Liver (tissue), 9 donors: ENCODE results near the gene PIK3CG. TPM values are rescaled to one million over a fixed set of nuclear protein-coding genes. Genes with fewer than 3 reads are reported as not detected.

Experiments used
- DNase-seq: peaks from one replicate; pipeline ENCODE4 v3.0.0-alpha.2; 2017; ENCODE audit warnings: low spot score
- H3K27ac ChIP-seq, 2 donors: one replicate each; pipeline ENCODE4 v1.7.0; 2013; ENCODE audit warnings: inconsistent platforms in 2 of 2, low read length in 2 of 2, control low read depth in 1 of 2, low read depth in 1 of 2, mild to moderate bottlenecking in 1 of 2
- H3K27me3 ChIP-seq, 4 donors: one replicate each; pipeline versions ENCODE4 v1.6.1 to v1.7.0; 2013; ENCODE audit warnings: low read length in 3 of 4, inconsistent platforms in 1 of 4, mild to moderate bottlenecking in 1 of 4, moderate library complexity in 1 of 4; ENCODE audit not compliant: control insufficient read depth in 4 of 4, insufficient read depth in 4 of 4
- H3K36me3 ChIP-seq, 4 donors: one replicate each; pipeline versions ENCODE4 v1.6.1 to v1.7.0; 2013; ENCODE audit warnings: low read length in 3 of 4, mild to moderate bottlenecking in 3 of 4, low read depth in 1 of 4, moderate library complexity in 1 of 4; ENCODE audit not compliant: control insufficient read depth in 4 of 4, insufficient read depth in 3 of 4
- H3K4me1 ChIP-seq, 4 donors: one replicate each; pipeline versions ENCODE4 v1.6.1 to v1.7.0; 2013; ENCODE audit warnings: low read length in 3 of 4, mild to moderate bottlenecking in 3 of 4, moderate library complexity in 1 of 4; ENCODE audit not compliant: control insufficient read depth in 4 of 4, insufficient read depth in 4 of 4
- H3K4me3 ChIP-seq, 3 donors: one replicate each; pipeline versions ENCODE4 v1.6.1 to v1.7.0; 2013; ENCODE audit warnings: low read length in 3 of 3, control low read depth in 1 of 3, low read depth in 1 of 3, mild to moderate bottlenecking in 1 of 3
- H3K9ac ChIP-seq, 2 donors: one replicate each; pipeline ENCODE4 v1.7.0; 2013; ENCODE audit warnings: low read length in 2 of 2, mild to moderate bottlenecking in 2 of 2, moderate library complexity in 2 of 2, control low read depth in 1 of 2, low read depth in 1 of 2
- H3K9me3 ChIP-seq, 4 donors: one replicate each; pipeline versions ENCODE4 v1.6.1 to v1.7.0; 2013; ENCODE audit warnings: low read length in 3 of 4; ENCODE audit not compliant: control insufficient read depth in 4 of 4
- ATF3 ChIP-seq: IDR thresholded peaks from 2 replicates; pipeline ENCODE4 v1.6.1; 2016; ENCODE audit warnings: antibody characterized with exemption
- CTCF ChIP-seq: fragments of 150-350 bp; IDR thresholded peaks from 2 replicates; pipeline ENCODE4 v1.5.1; 2017; ENCODE audit warnings: improper control_type of control experiment, low read depth, low read length; ENCODE audit not compliant: missing input control
- EGR1 ChIP-seq, 2 donors: IDR thresholded peaks; 2 replicates each; pipeline ENCODE4 v1.6.1; 2016 to 2018; ENCODE audit warnings: antibody characterized with exemption in 2 of 2, low read depth in 2 of 2
- FOXA1 ChIP-seq: IDR thresholded peaks from 2 replicates; pipeline ENCODE4 v1.6.1; 2016; ENCODE audit warnings: antibody characterized with exemption
- FOXA2 ChIP-seq: IDR thresholded peaks from 2 replicates; pipeline ENCODE4 v1.6.1; 2016; ENCODE audit warnings: antibody characterized with exemption
- GABPA ChIP-seq, 2 donors: IDR thresholded peaks in 1 of 2; conservative IDR thresholded peaks in 1 of 2; 2 replicates each; pipeline ENCODE4 v1.6.1; 2016; ENCODE audit warnings: antibody characterized with exemption in 2 of 2, mild to moderate bottlenecking in 1 of 2, moderate library complexity in 1 of 2
- HNF4G ChIP-seq: IDR thresholded peaks from 2 replicates; pipeline ENCODE4 v1.6.1; 2016; ENCODE audit warnings: antibody characterized with exemption
- MAX ChIP-seq: IDR thresholded peaks from 2 replicates; pipeline ENCODE4 v1.6.1; 2016; ENCODE audit warnings: antibody characterized with exemption
- NR2F2 ChIP-seq: IDR thresholded peaks from 2 replicates; pipeline ENCODE4 v1.6.1; 2016; ENCODE audit warnings: antibody characterized with exemption
- RAD21 ChIP-seq, 2 donors: IDR thresholded peaks; 2 replicates each; pipeline ENCODE4 v1.6.1; 2016; ENCODE audit warnings: antibody characterized with exemption in 2 of 2, mild to moderate bottlenecking in 2 of 2
- REST ChIP-seq: IDR thresholded peaks from 2 replicates; pipeline ENCODE4 v1.6.1; 2016; ENCODE audit warnings: antibody characterized with exemption, mild to moderate bottlenecking
- YY1 ChIP-seq: IDR thresholded peaks from 2 replicates; pipeline ENCODE4 v1.6.1; 2016; ENCODE audit warnings: antibody characterized with exemption, mild to moderate bottlenecking
- WGBS: extraction: QIAGEN DNeasy Blood & Tissue Kit; methylation state at CpG from one replicate; pipeline ENCODE4 v1.1.7; 2013; 5-methylcytosine and 5-hydroxymethylcytosine counted together
- polyA plus RNA-seq, 2 donors: library from polyadenylated mRNA; stranded (reverse) in 1 of 2; unstranded in 1 of 2; fragments of 200-250 nt in 1 of 2; fragments of >200 nt in 1 of 2; fragmentation: Nextera tagmentation in 1 of 2; extraction: Ambion mirVana in 1 of 2; gene quantifications; one replicate each; pipeline versions ENCODE4 v1.2.1 to v1.2.3, GENCODE V29; 2013 to 2015
- total RNA-seq, 2 donors: library from RNA; depleted of rRNA; stranded (reverse); fragments of >200 nt; gene quantifications; one replicate each; pipeline ENCODE4 v1.2.3, GENCODE V29; 2014
- donor health status: healthy.
- donor health status: healthy.
- donor health status: healthy.
- donor health status: healthy.
- donor health status: healthy.

The PIK3CG gene
- total and polyA plus RNA-seq, 4 donors = 0.36 to 4.1 (median 1.3) TPM

- no peak for DNase-seq
- Histone ChIP-seq H3K4me1 (no peaks in the 10 kb centered on the region), H3K27ac (no peak overlapping the region), H3K36me3 (no peaks in the 10 kb centered on the region), H3K9ac (no peak overlapping the region), H3K4me3 (no peak overlapping the region), H3K9me3 (no peaks in the 10 kb centered on the region), H3K27me3 (peaks cover 0 to 5% (median 1%) of the 10 kb centered on the region in 4 donors)
- 81% methylated on average over 2 of the region's 2 CpGs for WGBS
- TF ChIP-seq RAD21 (IDR thresholded peaks at IDR 0.05) = no peak
- TF ChIP-seq ATF3 = no peak
- no peak for TF ChIP-seq FOXA2
- no peak for TF ChIP-seq GABPA (IDR thresholded peaks at IDR 0.05 in 1 of 2, conservative IDR thresholded peaks at IDR 0.05 in 1 of 2)
- TF ChIP-seq MAX = no peak
- TF ChIP-seq NR2F2 = no peak
- no peak for TF ChIP-seq CTCF
- TF ChIP-seq FOXA1 = no peak
- TF ChIP-seq YY1 = no peak
Measured at GRCh38 chr7:106883456-106884026, 18.5 kb downstream of the PIK3CG start.

- H3K4me1 ChIP-seq = no peaks in the 10 kb centered on the region
- no peak overlapping the region for H3K27ac ChIP-seq
- peaks cover 0 to 5% (median 1%) of the 10 kb centered on the region in 4 donors for H3K27me3 ChIP-seq
- H3K9me3 ChIP-seq = no peaks in the 10 kb centered on the region
- no peak overlapping the region for H3K4me3 ChIP-seq
- WGBS = 82% methylated on average over 4 of the region's 4 CpGs
- no peak for DNase-seq
- H3K36me3 ChIP-seq = no peaks in the 10 kb centered on the region
- no peak overlapping the region for H3K9ac ChIP-seq
- TF ChIP-seq FOXA1 (no peak), REST (no peak), FOXA2 (no peak), EGR1 (IDR thresholded peaks at IDR 0.05; ENCODE audit: low read depth in 2 of 2) (no peak), HNF4G (no peak), CTCF (no peak), NR2F2 (no peak)
Measured at GRCh38 chr7:106885652-106886051, 20.6 kb downstream of the PIK3CG start.
